Activated T-helper 1 cell treated with anti-CD3 and anti-CD28 coated beads, Interleukin-2, amount 50 U/mL, for 16 hours (primary cell): ENCODE results near the gene RIMBP3B.
"Not testable (repeated sequence)": the region's sequence is repeated elsewhere in the genome, so short reads cannot be mapped to it uniquely, and the experiment has no call there.

Experiments
- DNase-seq, 2 donors: peaks; one replicate each; pipeline ENCODE4 v3.0.0-alpha.2; 2020; ENCODE audit warnings: low read depth in 1 of 2, low spot score in 1 of 2

Gene RIMBP3B

DNA sequence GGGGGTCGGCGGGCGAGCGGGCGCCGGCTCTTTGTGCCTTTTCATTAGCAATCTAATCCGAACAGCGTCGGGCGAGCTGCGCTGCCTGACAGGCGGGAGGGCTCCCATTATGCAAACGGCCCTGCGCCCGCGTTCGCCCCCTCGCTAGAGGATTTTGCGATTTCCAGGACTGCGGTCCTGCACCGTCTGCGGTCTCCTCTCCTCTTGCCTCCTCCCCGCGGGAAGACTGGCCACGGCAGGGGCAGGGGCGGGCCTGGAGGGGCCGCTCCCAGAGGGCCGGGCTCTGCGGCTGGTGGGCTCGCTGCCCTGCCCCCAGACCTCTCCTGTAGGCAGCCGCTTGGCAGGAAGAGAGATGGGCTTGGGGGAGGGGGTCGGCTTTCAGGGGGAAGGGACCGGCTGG, 34.3 kb downstream of the RIMBP3B start:
- not testable (repeated sequence) for DNase-seq

GRCh38 chr22:21418974-21419638, 35.6 kb downstream of the RIMBP3B start:
- DNase-seq = not testable (repeated sequence)

DNA sequence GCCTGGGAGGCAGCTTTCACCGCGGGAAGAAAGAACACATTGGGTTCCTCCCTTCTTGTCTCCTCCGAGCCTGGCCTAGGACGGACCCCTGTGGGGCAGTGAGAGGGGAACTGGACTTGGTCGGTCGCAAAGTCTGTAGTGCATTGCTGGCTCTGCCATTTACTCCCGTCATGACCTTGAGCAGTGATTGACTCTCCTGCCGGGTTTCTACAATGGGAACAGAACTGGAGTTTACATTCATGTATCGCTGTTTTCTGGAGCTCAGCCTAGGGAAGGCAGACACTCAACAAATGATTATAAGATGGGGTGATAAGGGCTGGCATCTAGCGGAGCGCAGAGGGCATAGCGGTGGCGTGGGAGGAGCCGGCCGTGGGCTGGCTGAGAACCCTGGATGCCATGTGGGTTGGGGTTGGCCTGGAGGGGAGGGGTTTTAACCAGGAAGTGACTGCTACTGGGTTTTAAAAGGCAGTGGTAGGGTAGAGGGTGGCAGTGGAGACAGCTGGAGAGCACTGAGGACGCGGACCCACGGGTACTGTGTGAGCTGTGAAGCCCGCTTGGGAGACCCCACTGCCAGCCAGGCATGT, 36.7 kb downstream of the RIMBP3B start:
- DNase-seq = not testable (repeated sequence)

- not testable (repeated sequence) for DNase-seq
Observed at GRCh38 chr22:21424084-21424709, 40.6 kb downstream of the RIMBP3B start.

DNA sequence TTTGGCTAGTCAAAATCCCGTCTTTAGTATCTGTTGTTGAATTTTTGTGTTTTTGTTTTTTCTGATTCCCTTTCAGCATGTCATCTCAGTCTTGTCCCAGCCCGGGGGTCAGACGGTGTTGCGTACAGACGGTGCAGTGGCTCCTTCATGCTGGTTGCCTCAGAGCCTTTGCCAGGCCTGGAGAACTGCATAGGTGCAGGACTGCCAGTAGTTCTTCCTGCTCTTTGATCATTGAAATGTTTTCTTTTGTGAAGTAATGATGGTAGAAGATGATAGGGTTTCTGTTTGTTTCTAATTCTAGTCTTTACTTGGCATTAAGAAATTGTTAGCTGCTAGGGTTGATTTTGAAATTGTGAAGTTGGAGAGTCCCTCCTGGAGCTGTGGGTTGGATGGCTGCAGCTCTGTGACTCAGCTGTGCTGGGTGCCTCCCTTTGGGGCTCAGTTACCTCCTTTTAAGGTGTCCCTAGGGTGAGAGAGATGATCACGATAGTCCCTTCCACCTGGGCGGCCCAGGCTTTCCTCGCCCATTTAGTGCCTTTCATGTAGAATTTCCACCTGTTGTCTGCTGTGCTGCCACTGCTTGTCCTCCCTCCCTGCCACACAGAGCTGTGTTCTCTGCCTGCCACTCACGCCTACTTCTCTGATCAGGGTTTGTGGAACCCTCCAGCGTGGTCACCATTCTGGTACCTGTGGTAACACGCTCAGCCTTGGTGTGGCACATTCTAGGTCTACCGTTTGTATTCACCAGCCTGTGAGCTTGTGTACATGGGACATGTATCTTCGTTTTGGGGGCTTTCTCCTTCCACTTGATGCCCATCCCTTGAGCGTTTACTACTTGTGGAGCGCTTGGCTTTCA, 51.1 kb downstream of the RIMBP3B start:
- not testable (repeated sequence) for DNase-seq

DNA sequence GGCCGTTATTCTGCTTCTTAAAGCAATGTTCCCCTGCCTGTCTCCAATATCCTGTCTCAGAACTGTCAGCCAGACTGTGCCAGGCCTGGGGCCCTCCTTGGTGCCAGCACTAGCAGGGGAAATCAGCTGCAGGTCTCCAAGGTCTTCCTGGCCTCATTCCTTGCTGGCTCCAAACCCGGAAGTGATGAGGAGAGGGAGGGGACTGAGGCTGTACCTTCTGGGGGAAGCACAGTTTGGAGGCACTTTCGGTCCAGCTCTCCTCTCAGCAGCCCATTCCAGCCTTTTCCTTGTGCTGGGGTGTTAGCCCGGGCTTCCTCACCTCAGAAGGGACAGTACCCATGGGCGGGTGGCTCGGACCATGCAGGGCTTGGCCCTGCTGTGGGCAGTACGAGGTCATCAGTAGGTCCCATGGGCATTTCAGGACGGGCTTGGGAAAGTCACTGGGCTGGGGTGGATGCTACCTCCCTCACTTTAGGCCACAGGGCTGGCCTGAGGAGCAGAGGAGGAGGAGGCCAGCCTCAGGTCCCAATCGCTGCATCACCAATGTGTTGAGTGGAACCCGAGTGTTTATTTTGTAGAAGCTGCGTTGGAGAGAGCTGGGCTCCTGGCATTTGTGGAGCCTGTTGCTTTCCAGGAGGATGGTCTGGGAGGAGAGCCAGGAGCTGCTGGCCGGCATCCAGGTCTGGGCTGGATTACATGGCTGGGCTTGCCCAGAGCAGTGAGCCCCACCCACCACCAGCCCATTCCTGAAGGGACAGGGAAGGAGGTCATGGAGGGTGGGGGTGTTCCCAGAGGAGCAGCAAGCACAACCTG, 52.7 kb downstream of the RIMBP3B start:
- DNase-seq = not testable (repeated sequence)

GRCh38 chr22:21438013-21438412, 54.5 kb downstream of the RIMBP3B start:
- DNase-seq = not testable (repeated sequence)
